ENCODE data around the gene STUM. TPM values are rescaled to one million over a fixed set of nuclear protein-coding genes. Genes with fewer than 3 reads are reported as not detected.

STUM gene
- total RNA-seq, 1 donor from 2014 or later: not detected

- no peak overlapping the region for H3K4me2 ChIP-seq
- H3K36me3 Mint-ChIP-seq: peaks cover 2% of the 10 kb centered on the region
- H3K79me2 ChIP-seq (ENCODE audit: low read depth): no peaks in the 10 kb centered on the region
- peak overlapping the region; percentile 47 for H3K27ac Mint-ChIP-seq
- no peak for DNase-seq (ENCODE audit: low spot score)
- no peak overlapping the region for H2AFZ ChIP-seq (replicated peaks)
- H3K4me1 ChIP-seq: no peaks in the 10 kb centered on the region
- H3K27ac ChIP-seq: no peak overlapping the region
- peaks cover 24% of the 10 kb centered on the region for H3K4me1 Mint-ChIP-seq
- no peaks in the 10 kb centered on the region for H3K9me3 Mint-ChIP-seq
- no peaks in the 10 kb centered on the region for H3K36me3 ChIP-seq
- no peak overlapping the region for H3K9ac ChIP-seq
- H3K4me3 Mint-ChIP-seq: no peak overlapping the region
- H3F3A ChIP-seq (ENCODE audit: low read depth): no peaks in the 10 kb centered on the region
- TF ChIP-seq EZH2phosphoT487 (IDR thresholded peaks at IDR 0.05): no peak
- TF ChIP-seq CTCF (IDR thresholded peaks at IDR 0.05): no peak
- no peak for TF ChIP-seq EZH2 (IDR thresholded peaks at IDR 0.05)
- H3K27me3 Mint-ChIP-seq (ENCODE audit: insufficient read depth, low read depth): peaks cover 9% of the 10 kb centered on the region
- H3K4me3 ChIP-seq: no peak overlapping the region
- no peaks in the 10 kb centered on the region for H3K9me3 ChIP-seq (ENCODE audit: low read depth)
- no peaks in the 10 kb centered on the region for H4K20me1 ChIP-seq (ENCODE audit: low read depth)
- peaks cover 18% of the 10 kb centered on the region for H3K27me3 ChIP-seq
These were observed 80.8 kb downstream of the STUM start for GRCh38 chr1:226629210-226629895.

GRCh38 chr1:226629896-226630550 lies 81.5 kb downstream of the STUM start:
- peaks cover 24% of the 10 kb centered on the region for H3K4me1 Mint-ChIP-seq
- H3K9me3 ChIP-seq (ENCODE audit: low read depth): no peaks in the 10 kb centered on the region
- no peaks in the 10 kb centered on the region for H3K4me1 ChIP-seq
- no peak overlapping the region for H3K27ac Mint-ChIP-seq
- H3K27me3 ChIP-seq: peaks cover 18% of the 10 kb centered on the region
- no peak overlapping the region for H3K27ac ChIP-seq
- DNase-seq (ENCODE audit: low spot score): no peak
- peaks cover 9% of the 10 kb centered on the region for H3K27me3 Mint-ChIP-seq (ENCODE audit: insufficient read depth, low read depth)
- no peak overlapping the region for H3K9ac ChIP-seq
- no peaks in the 10 kb centered on the region for H3K36me3 ChIP-seq
- TF ChIP-seq CTCF (IDR thresholded peaks at IDR 0.05) (no peak), EZH2phosphoT487 (IDR thresholded peaks at IDR 0.05) (no peak), EZH2 (IDR thresholded peaks at IDR 0.05) (no peak)
- no peak overlapping the region for H3K4me3 ChIP-seq
- H3K9me3 Mint-ChIP-seq: no peaks in the 10 kb centered on the region
- H3K79me2 ChIP-seq (ENCODE audit: low read depth): no peaks in the 10 kb centered on the region
- no peaks in the 10 kb centered on the region for H4K20me1 ChIP-seq (ENCODE audit: low read depth)
- H3K36me3 Mint-ChIP-seq: peaks cover 2% of the 10 kb centered on the region
- no peak overlapping the region for H2AFZ ChIP-seq (replicated peaks)
- no peaks in the 10 kb centered on the region for H3F3A ChIP-seq (ENCODE audit: low read depth)
- H3K4me3 Mint-ChIP-seq: no peak overlapping the region
- H3K4me2 ChIP-seq: no peak overlapping the region

- Mint-ChIP-seq H3K4me1 (peaks cover 27% of the 10 kb centered on the region), H3K27ac (no peak overlapping the region), H3K27me3 (ENCODE audit: insufficient read depth, low read depth) (peaks cover 4% of the 10 kb centered on the region), H3K36me3 (peaks cover 2% of the 10 kb centered on the region), H3K9me3 (no peaks in the 10 kb centered on the region), H3K4me3 (no peak overlapping the region)
- Histone ChIP-seq H4K20me1 (ENCODE audit: low read depth) (no peaks in the 10 kb centered on the region), H3K79me2 (ENCODE audit: low read depth) (no peaks in the 10 kb centered on the region), H3K4me1 (no peaks in the 10 kb centered on the region), H3K27ac (no peak overlapping the region), H3K9me3 (ENCODE audit: low read depth) (no peaks in the 10 kb centered on the region), H2AFZ (replicated peaks) (no peak overlapping the region), H3K9ac (no peak overlapping the region), H3K36me3 (no peaks in the 10 kb centered on the region), H3F3A (ENCODE audit: low read depth) (no peaks in the 10 kb centered on the region), H3K4me2 (no peak overlapping the region), H3K27me3 (peaks cover 17% of the 10 kb centered on the region), H3K4me3 (no peak overlapping the region)
- no peak for TF ChIP-seq EZH2phosphoT487 (IDR thresholded peaks at IDR 0.05)
- no peak for TF ChIP-seq CTCF (IDR thresholded peaks at IDR 0.05)
- TF ChIP-seq EZH2 (IDR thresholded peaks at IDR 0.05): no peak
- DNase-seq (ENCODE audit: low spot score): no peak
These were observed 82.0 kb downstream of the STUM start for GRCh38 chr1:226630592-226630991.

All from neural progenitor cell (in vitro differentiated cells).